Neural progenitor cell (in vitro differentiated cells): ENCODE results near the gene HEXB. TPM values are rescaled to one million over a fixed set of nuclear protein-coding genes. Genes with fewer than 3 reads are reported as not detected.

ENCODE experiments used
- DNase-seq: peaks from one replicate; pipeline ENCODE4 v3.0.0-alpha.2; 2016; ENCODE audit warnings: low spot score
- H2AFZ ChIP-seq: fragments of 200-600 bp; sonication (generic); replicated peaks from 2 replicates; pipeline ENCODE4 v1.6.1; 2016; ENCODE audit warnings: antibody characterized with exemption
- H3F3A ChIP-seq: fragments of 200-600 bp; sonication (generic); 2 replicates; pipeline ENCODE4 v1.6.1; 2016; ENCODE audit warnings: antibody characterized with exemption, low read depth
- H3K27ac ChIP-seq: fragments of 200-600 bp; sonication (generic); 2 replicates; pipeline ENCODE4 v1.5.1; 2016; ENCODE audit warnings: mild to moderate bottlenecking
- H3K27me3 ChIP-seq: fragments of 200-600 bp; sonication (generic); 2 replicates; pipeline ENCODE4 v1.6.1; 2016; ENCODE audit warnings: mild to moderate bottlenecking, moderate library complexity
- H3K36me3 ChIP-seq: fragments of 200-600 bp; sonication (generic); 2 replicates; pipeline ENCODE4 v1.5.1; 2016
- H3K4me1 ChIP-seq: fragments of 200-600 bp; sonication (generic); 2 replicates; pipeline ENCODE4 v1.6.1; 2016; ENCODE audit warnings: mixed run types
- H3K4me2 ChIP-seq: fragments of 200-600 bp; sonication (generic); 2 replicates; pipeline ENCODE4 v1.6.1; 2016
- H3K4me3 ChIP-seq: fragments of 200-600 bp; sonication (generic); 2 replicates; pipeline ENCODE4 v1.5.1; 2016
- H3K79me2 ChIP-seq: fragments of 200-600 bp; sonication (generic); 2 replicates; pipeline ENCODE4 v1.6.1; 2016; ENCODE audit warnings: low read depth
- H3K9ac ChIP-seq: fragments of 200-600 bp; sonication (generic); 2 replicates; pipeline ENCODE4 v1.6.1; 2016
- H3K9me3 ChIP-seq: fragments of 200-600 bp; sonication (generic); 2 replicates; pipeline ENCODE4 v1.5.1; 2016; ENCODE audit warnings: low read depth
- H4K20me1 ChIP-seq: fragments of 200-600 bp; sonication (generic); 2 replicates; pipeline ENCODE4 v1.6.1; 2016; ENCODE audit warnings: low read depth
- H3K27ac Mint-ChIP-seq: 3 replicates; pipeline ENCODE4 v1.8.0; 2021; ENCODE audit warnings: mixed read lengths
- H3K27me3 Mint-ChIP-seq: 2 replicates; pipeline ENCODE4 v1.8.0; 2022; ENCODE audit warnings: low read depth, mild to moderate bottlenecking, inconsistent platforms, moderate library complexity, mixed read lengths; ENCODE audit not compliant: insufficient read depth
- H3K36me3 Mint-ChIP-seq: 3 replicates; pipeline ENCODE4 v1.8.0; 2021; ENCODE audit warnings: mixed read lengths
- H3K4me1 Mint-ChIP-seq: 3 replicates; pipeline ENCODE4 v1.8.0; 2021; ENCODE audit warnings: mixed read lengths
- H3K4me3 Mint-ChIP-seq: 3 replicates; pipeline ENCODE4 v1.8.0; 2021; ENCODE audit warnings: mild to moderate bottlenecking, moderate library complexity, mixed read lengths
- H3K9me3 Mint-ChIP-seq: 3 replicates; pipeline ENCODE4 v1.8.0; 2020; ENCODE audit warnings: mixed read lengths
- EZH2 ChIP-seq: fragments of 200-600 bp; sonication (generic); IDR thresholded peaks from 2 replicates; pipeline ENCODE4 v1.6.1; 2017; ENCODE audit warnings: antibody characterized with exemption, mild to moderate bottlenecking, moderate library complexity
- EZH2phosphoT487 ChIP-seq: fragments of 200-600 bp; sonication (generic); IDR thresholded peaks from 2 replicates; pipeline ENCODE4 v1.6.1; 2017; ENCODE audit warnings: antibody characterized with exemption
- total RNA-seq: library from RNA; depleted of rRNA; stranded (reverse); fragments of >200 nt; gene quantifications from 2 replicates; pipeline ENCODE4 v1.2.3, GENCODE V29; 2015; ENCODE audit warnings: low replicate concordance
- TF ChIP-seq, protein P1 (sequence below): fragments of 200-600 bp; sonication (generic); IDR thresholded peaks from 2 replicates; pipeline ENCODE4 v1.5.1; 2017; ENCODE audit warnings: antibody characterized with exemption, mild to moderate bottlenecking

The HEXB gene
- total RNA-seq, 1 donor from 2014 or later = 65.6 TPM

GRCh38 chr5:74693191-74693590 lies 8.2 kb downstream of the HEXB start:
- Histone ChIP-seq H3K4me1 (no peaks in the 10 kb centered on the region), H3K27ac (no peak overlapping the region), H3K9ac (no peak overlapping the region), H3K9me3 (no peaks in the 10 kb centered on the region), H3F3A (no peaks in the 10 kb centered on the region), H3K4me3 (no peak overlapping the region), H3K4me2 (no peak overlapping the region), H4K20me1 (no peaks in the 10 kb centered on the region), H3K36me3 (peaks cover 8% of the 10 kb centered on the region), H3K79me2 (no peaks in the 10 kb centered on the region), H3K27me3 (no peaks in the 10 kb centered on the region), H2AFZ (no peak overlapping the region)
- H3K9me3 Mint-ChIP-seq = no peaks in the 10 kb centered on the region
- no peaks in the 10 kb centered on the region for H3K27me3 Mint-ChIP-seq
- H3K4me3 Mint-ChIP-seq = no peak overlapping the region
- TF ChIP-seq EZH2 (no peak), EZH2phosphoT487 (no peak)
- H3K4me1 Mint-ChIP-seq = no peaks in the 10 kb centered on the region
- DNase-seq = no peak
- peaks cover 14% of the 10 kb centered on the region for H3K36me3 Mint-ChIP-seq
- H3K27ac Mint-ChIP-seq = no peak overlapping the region

- no peaks in the 10 kb centered on the region for H3K27me3 Mint-ChIP-seq
- H3K9me3 Mint-ChIP-seq = no peaks in the 10 kb centered on the region
- peaks cover 6% of the 10 kb centered on the region for H3K36me3 ChIP-seq
- no peaks in the 10 kb centered on the region for H3K4me1 ChIP-seq
- TF ChIP-seq, protein P1, sequence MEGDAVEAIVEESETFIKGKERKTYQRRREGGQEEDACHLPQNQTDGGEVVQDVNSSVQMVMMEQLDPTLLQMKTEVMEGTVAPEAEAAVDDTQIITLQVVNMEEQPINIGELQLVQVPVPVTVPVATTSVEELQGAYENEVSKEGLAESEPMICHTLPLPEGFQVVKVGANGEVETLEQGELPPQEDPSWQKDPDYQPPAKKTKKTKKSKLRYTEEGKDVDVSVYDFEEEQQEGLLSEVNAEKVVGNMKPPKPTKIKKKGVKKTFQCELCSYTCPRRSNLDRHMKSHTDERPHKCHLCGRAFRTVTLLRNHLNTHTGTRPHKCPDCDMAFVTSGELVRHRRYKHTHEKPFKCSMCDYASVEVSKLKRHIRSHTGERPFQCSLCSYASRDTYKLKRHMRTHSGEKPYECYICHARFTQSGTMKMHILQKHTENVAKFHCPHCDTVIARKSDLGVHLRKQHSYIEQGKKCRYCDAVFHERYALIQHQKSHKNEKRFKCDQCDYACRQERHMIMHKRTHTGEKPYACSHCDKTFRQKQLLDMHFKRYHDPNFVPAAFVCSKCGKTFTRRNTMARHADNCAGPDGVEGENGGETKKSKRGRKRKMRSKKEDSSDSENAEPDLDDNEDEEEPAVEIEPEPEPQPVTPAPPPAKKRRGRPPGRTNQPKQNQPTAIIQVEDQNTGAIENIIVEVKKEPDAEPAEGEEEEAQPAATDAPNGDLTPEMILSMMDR = no peak
- TF ChIP-seq EZH2 (no peak), EZH2phosphoT487 (no peak)
- no peak overlapping the region for H3K27ac Mint-ChIP-seq
- DNase-seq = no peak
- no peak overlapping the region for H3K9ac ChIP-seq
- H3K4me3 Mint-ChIP-seq = no peak overlapping the region
- no peaks in the 10 kb centered on the region for H3K27me3 ChIP-seq
- no peaks in the 10 kb centered on the region for H3K79me2 ChIP-seq
- no peak overlapping the region for H3K4me2 ChIP-seq
- H2AFZ ChIP-seq = no peak overlapping the region
- H3K4me1 Mint-ChIP-seq = no peaks in the 10 kb centered on the region
- H3K9me3 ChIP-seq = no peaks in the 10 kb centered on the region
- no peak overlapping the region for H3K27ac ChIP-seq
- H3F3A ChIP-seq = no peaks in the 10 kb centered on the region
- H3K4me3 ChIP-seq = no peak overlapping the region
- H4K20me1 ChIP-seq = no peaks in the 10 kb centered on the region
- H3K36me3 Mint-ChIP-seq = peaks cover 11% of the 10 kb centered on the region
Observed at GRCh38 chr5:74717596-74717995, 32.6 kb downstream of the HEXB start.

GRCh38 chr5:74722271-74722670 lies 37.2 kb downstream of the HEXB start:
- Histone ChIP-seq H4K20me1 (no peaks in the 10 kb centered on the region), H3K9ac (no peak overlapping the region), H3F3A (no peaks in the 10 kb centered on the region), H3K27me3 (no peaks in the 10 kb centered on the region), H3K9me3 (no peaks in the 10 kb centered on the region), H3K4me2 (no peak overlapping the region), H3K4me3 (no peak overlapping the region), H2AFZ (no peak overlapping the region), H3K79me2 (no peaks in the 10 kb centered on the region), H3K4me1 (no peaks in the 10 kb centered on the region), H3K27ac (no peak overlapping the region), H3K36me3 (peaks cover 9% of the 10 kb centered on the region)
- Mint-ChIP-seq H3K4me1 (no peaks in the 10 kb centered on the region), H3K9me3 (no peaks in the 10 kb centered on the region), H3K27me3 (no peaks in the 10 kb centered on the region), H3K27ac (no peak overlapping the region), H3K36me3 (peaks cover 16% of the 10 kb centered on the region), H3K4me3 (no peak overlapping the region)
- no peak for DNase-seq
- TF ChIP-seq, protein P1 = no peak
- no peak for TF ChIP-seq EZH2
- no peak for TF ChIP-seq EZH2phosphoT487

- Histone ChIP-seq H3K4me1 (no peaks in the 10 kb centered on the region), H3K9ac (no peak overlapping the region), H3K4me3 (no peak overlapping the region), H3K4me2 (no peak overlapping the region), H3K9me3 (no peaks in the 10 kb centered on the region), H2AFZ (no peak overlapping the region), H3K27me3 (no peaks in the 10 kb centered on the region), H3F3A (no peaks in the 10 kb centered on the region), H4K20me1 (no peaks in the 10 kb centered on the region), H3K36me3 (peaks cover 9% of the 10 kb centered on the region), H3K79me2 (no peaks in the 10 kb centered on the region), H3K27ac (no peak overlapping the region)
- Mint-ChIP-seq H3K27me3 (no peaks in the 10 kb centered on the region), H3K4me1 (no peaks in the 10 kb centered on the region), H3K27ac (no peak overlapping the region), H3K36me3 (peaks cover 13% of the 10 kb centered on the region), H3K9me3 (no peaks in the 10 kb centered on the region), H3K4me3 (no peak overlapping the region)
- DNase-seq = no peak
- TF ChIP-seq EZH2phosphoT487 = no peak
- no peak for TF ChIP-seq EZH2
- TF ChIP-seq, protein P1 = no peak
Observed at GRCh38 chr5:74725331-74725730, 40.3 kb downstream of the HEXB start.
